ENCODE results near the gene SIRPA.

SIRPA gene

DNA sequence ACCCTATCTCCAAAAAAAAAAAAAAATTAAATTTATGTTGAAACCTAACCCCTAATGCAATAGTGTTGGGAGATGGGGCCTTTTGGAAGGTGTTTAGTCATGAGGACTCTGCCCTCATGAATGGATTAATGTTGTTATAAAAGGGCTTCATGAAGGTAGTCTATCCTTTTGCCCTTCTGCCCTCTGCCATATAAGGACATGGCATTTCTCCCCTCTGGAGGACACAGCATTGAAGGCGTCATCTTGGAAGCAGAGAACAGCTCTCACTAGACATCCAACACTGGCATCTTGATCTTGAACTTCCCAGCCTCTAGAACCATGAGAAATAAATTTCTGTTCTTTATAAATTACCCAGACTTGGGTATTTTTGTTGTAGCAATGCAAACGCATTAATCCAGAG, 63.2 kb downstream of the SIRPA start:
- DNase-seq (ENCODE audit: extremely low read depth, low read depth) = no peak
- TF ChIP-seq, protein P1, sequence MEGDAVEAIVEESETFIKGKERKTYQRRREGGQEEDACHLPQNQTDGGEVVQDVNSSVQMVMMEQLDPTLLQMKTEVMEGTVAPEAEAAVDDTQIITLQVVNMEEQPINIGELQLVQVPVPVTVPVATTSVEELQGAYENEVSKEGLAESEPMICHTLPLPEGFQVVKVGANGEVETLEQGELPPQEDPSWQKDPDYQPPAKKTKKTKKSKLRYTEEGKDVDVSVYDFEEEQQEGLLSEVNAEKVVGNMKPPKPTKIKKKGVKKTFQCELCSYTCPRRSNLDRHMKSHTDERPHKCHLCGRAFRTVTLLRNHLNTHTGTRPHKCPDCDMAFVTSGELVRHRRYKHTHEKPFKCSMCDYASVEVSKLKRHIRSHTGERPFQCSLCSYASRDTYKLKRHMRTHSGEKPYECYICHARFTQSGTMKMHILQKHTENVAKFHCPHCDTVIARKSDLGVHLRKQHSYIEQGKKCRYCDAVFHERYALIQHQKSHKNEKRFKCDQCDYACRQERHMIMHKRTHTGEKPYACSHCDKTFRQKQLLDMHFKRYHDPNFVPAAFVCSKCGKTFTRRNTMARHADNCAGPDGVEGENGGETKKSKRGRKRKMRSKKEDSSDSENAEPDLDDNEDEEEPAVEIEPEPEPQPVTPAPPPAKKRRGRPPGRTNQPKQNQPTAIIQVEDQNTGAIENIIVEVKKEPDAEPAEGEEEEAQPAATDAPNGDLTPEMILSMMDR (IDR thresholded peaks at IDR 0.05; ENCODE audit: low read depth, low read length, missing control alignments) = no peak
- no peak overlapping the region for H3K4me3 ChIP-seq (replicated peaks; ENCODE audit: low read depth, low read length)

DNA sequence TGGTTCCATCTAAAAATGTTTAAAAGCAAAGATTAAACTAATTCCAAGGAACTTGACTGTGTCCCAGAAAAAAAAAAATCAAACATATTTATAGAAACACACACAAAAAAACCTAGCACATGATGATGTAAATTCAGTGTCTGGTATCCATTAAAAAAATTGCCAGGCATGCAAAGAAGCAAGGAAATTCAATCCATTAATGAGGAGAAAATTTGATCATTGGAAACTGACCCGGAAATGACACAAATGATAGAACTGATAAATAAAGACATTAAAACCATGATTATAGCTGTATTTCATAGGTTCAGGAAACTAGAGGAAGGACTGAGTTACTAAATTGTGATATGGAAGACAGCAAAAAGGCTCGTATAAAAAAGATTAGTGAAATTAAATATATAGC, 63.9 kb downstream of the SIRPA start:
- DNase-seq (ENCODE audit: extremely low read depth, low read depth) = no peak
- no peak overlapping the region for H3K4me3 ChIP-seq (replicated peaks; ENCODE audit: low read depth, low read length)
- TF ChIP-seq, protein P1 (IDR thresholded peaks at IDR 0.05; ENCODE audit: low read depth, low read length, missing control alignments) = no peak

DNA sequence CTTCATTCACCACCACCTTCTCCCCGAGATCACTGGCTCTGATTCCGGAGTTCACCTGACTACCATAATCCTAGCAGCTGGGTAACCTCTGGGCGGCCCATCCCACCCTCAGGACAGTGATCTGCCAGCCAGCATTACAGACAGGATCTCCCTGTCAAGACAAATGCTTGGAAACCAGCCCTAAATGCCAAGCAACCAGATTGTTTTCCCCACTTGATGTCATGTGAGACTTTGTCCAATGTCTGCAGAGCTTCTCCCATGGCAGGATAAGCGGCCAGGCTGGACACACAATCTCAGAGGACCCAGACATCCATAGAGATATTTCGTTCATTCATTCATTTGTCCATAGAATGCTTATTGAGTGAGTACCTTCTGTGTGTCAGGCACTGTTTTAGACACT, 66.2 kb downstream of the SIRPA start:
- H3K4me3 ChIP-seq (replicated peaks; ENCODE audit: low read depth, low read length) = no peak overlapping the region
- no peak for DNase-seq (ENCODE audit: extremely low read depth, low read depth)
- TF ChIP-seq, protein P1 (IDR thresholded peaks at IDR 0.05; ENCODE audit: low read depth, low read length, missing control alignments) = no peak

DNA sequence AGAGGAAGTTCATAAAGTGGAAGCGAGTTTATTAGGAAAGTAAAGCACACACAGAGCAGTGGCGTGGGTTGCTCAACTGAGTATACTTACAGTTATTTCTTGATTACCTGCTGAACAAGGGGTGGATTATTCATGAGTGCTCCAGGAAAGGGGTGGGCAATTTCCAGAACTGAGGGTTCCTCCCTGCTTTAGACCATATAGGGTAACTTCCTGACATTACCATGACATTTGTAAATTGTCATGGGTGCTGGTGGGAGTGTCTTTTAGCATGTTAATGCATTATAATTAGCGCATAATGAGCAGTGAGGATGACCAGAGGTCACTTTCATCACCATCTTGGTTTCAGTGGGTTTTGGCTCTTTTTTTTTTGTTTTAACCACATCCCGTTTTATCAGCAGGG, 68.9 kb downstream of the SIRPA start:
- no peak for DNase-seq (ENCODE audit: extremely low read depth, low read depth)
- no peak overlapping the region for H3K4me3 ChIP-seq (replicated peaks; ENCODE audit: low read depth, low read length)
- TF ChIP-seq, protein P1 (IDR thresholded peaks at IDR 0.05; ENCODE audit: low read depth, low read length, missing control alignments) = no peak

DNA sequence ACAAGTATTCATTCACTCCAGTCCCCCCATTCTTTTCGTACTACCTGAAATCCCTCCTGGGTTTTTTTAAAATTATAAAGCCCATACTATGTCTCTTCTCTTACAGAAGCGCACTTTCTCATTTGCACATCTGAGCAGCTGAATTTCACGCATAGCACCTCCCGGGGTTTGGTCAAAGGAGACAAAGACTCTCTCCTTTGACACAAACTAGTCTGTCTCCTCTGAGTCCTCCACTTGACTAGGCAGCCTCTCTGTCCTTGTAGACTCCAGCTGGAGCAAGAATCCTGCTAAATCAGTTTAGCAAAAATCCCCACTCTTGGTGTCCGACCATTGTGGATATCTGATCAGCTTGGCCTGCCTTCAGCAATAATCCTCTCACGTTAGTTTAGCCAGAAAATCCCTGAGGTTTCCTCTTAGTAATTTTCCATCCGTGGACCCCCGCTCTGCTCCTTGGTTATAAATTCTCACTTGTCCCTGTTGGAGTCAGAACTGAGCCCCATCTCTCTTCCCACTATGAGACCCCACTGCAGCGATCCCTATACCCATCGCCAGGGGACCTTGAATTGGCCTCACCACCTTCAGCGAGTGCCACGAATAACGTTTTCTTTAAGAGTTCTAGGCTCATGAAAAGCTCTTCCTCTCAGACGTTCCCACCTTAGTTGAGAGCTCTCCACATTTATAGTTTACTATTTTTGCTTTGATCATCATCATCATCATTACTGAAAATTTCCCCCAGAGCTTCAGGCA, 69.6 kb downstream of the SIRPA start:
- TF ChIP-seq, protein P1 (IDR thresholded peaks at IDR 0.05; ENCODE audit: low read depth, low read length, missing control alignments) = peak; percentile 34
- DNase-seq (ENCODE audit: extremely low read depth, low read depth) = no peak
- H3K4me3 ChIP-seq (replicated peaks; ENCODE audit: low read depth, low read length) = 0 out of 2 replicates have a peak overlapping the region, but pooled peaks have one; percentile 19

DNA sequence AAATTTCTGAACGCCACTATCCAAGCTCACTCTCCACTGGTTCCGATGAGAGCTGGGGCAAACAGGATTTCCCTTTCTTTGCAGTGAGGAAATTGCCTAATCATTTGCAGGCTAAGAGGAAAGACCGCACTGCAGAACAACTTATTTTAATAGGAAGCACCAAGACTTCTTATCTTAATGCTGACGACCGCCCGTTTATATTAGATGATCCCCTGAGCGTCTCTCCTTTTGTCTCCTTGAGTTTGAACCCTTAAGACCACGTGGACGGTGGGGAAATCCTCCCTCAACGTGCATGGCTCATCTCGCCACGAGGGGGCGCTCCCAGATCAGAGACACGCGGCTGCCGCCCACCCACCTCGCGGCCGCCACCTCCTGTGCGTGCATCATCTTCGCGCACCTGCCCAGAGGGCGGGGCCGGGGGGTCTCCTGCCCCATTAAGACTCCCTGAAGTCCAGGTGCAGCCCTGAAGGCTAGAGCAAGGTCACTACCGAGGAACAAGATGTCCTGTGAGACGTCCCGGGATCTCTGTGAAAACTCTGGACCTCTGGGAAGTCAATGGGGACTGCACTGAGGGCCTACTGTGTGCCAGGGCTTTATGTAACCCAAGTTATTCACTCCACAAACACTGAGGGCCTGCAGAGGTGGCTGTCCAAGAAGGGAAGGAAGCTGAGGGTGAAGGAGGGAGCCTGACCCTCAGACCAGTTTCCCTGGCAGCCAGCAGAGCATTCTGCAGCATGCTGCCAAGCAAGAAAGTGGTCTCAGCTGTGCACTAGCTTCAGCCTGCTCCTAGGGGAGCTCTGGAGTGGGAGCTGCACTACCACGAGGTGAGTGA, 70.5 kb downstream of the SIRPA start:
- peak; percentile 29 for DNase-seq (ENCODE audit: extremely low read depth, low read depth)
- TF ChIP-seq, protein P1 (IDR thresholded peaks at IDR 0.05; ENCODE audit: low read depth, low read length, missing control alignments) = peak; percentile 88
- peak overlapping the region; percentile 19; the same call in 1 of the 2 replicates for H3K4me3 ChIP-seq (replicated peaks; ENCODE audit: low read depth, low read length)
